Effector memory CD8-positive, alpha-beta T cell (primary cell): ENCODE results near the gene NECAB2.

Experiments
- ATAC-seq: fragments of 150-1000 bp; cut with Tn5 transposase; replicated peaks from 2 replicates; pipeline ENCODE4 v1.10.0; 2021; ENCODE audit warnings: mild to moderate bottlenecking, moderate library complexity
- DNase-seq, 3 experiments: peaks; one replicate each; pipeline ENCODE4 v3.0.0; 2021
- H3K27ac Mint-ChIP-seq, 2 donors: one replicate each; pipeline ENCODE4 v1.8.0; 2022; ENCODE audit warnings: mild to moderate bottlenecking in 2 of 2, mixed read lengths in 2 of 2, moderate library complexity in 2 of 2
- H3K27me3 Mint-ChIP-seq, 2 donors: one replicate each; pipeline ENCODE4 v1.8.0; 2022; ENCODE audit warnings: mixed read lengths in 2 of 2
- H3K36me3 Mint-ChIP-seq: one replicate; pipeline ENCODE4 v1.8.0; 2022; ENCODE audit warnings: mild to moderate bottlenecking, moderate library complexity, mixed read lengths; ENCODE audit not compliant: insufficient read depth
- H3K4me1 Mint-ChIP-seq, 2 donors: one replicate each; pipeline ENCODE4 v1.8.0; 2022; ENCODE audit warnings: low read depth in 2 of 2, mixed read lengths in 2 of 2
- H3K4me3 Mint-ChIP-seq, 2 donors: one replicate each; pipeline ENCODE4 v1.8.0; 2022; ENCODE audit warnings: mild to moderate bottlenecking in 2 of 2, mixed read lengths in 2 of 2, moderate library complexity in 2 of 2
- H3K9me3 Mint-ChIP-seq, 2 donors: one replicate each; pipeline ENCODE4 v1.8.0; 2022; ENCODE audit warnings: mixed read lengths in 2 of 2

Gene NECAB2

DNA sequence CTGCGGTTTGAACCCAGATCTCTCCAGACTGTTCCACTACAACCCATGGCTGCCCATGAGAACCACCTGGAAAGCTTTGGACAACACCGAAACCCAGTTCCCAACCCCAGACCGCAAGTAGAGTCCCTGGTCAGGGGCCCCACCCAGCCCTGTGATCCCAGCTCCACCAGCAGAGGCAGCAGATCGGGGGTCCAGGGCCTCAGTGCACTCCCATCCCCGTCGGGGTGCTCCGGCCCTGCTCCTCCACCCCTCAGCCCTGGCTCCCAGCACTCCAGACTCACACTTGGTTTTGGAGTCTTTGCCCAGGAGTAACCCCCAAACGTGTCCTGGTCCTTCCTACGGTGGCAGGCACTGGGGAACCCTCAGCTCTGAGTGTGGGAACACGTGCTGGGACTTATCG, 35.7 kb upstream of the NECAB2 start:
- DNase-seq (no peak), ATAC-seq (no peak)
- peaks cover 5% of the 10 kb centered on the region for H3K36me3 Mint-ChIP-seq
- H3K27me3 Mint-ChIP-seq = peaks cover 22 to 27% of the 10 kb centered on the region in 2 donors
- no peak overlapping the region for H3K27ac Mint-ChIP-seq
- no peak overlapping the region for H3K4me3 Mint-ChIP-seq
- no peaks in the 10 kb centered on the region for H3K4me1 Mint-ChIP-seq
- no peaks in the 10 kb centered on the region for H3K9me3 Mint-ChIP-seq

DNA sequence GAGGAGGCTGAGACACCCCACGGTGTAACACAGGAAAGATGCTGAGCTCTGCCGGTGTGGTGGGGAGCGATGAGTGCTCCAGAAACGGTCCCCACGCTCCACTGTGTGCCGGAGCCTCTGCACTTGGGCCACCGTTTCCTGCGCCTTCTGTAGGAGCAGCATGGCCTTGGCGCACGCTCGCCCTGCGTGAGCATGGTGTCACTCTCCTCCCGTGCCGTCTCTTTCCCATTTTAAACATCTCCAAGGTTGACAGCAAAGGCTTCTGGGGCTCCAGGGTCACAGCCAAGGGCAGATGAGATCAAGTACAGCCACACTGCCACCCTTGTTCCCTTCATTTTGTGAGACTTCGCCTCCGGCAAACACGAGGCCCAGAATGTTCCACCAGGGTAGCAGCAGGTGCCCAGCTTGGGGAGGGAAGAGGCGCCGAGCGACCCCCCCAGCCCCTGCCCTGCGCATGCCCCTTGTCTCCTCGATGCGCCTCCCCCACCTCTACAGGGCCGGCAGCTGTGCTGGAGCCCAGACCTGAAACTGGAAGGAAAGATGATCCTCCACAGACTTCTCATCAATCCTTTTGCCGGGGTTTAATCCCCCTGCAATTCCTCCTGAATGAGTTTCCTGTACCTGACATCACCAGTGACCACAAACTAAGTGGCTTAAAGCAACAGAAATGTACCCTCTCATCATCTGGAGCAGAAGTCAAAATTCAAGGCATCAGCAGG, 34.9 kb upstream of the NECAB2 start:
- H3K36me3 Mint-ChIP-seq = peaks cover 5% of the 10 kb centered on the region
- no peak overlapping the region for H3K27ac Mint-ChIP-seq
- H3K9me3 Mint-ChIP-seq = no peaks in the 10 kb centered on the region
- ATAC-seq (no peak), DNase-seq (no peak)
- H3K4me3 Mint-ChIP-seq = no peak overlapping the region
- no peaks in the 10 kb centered on the region for H3K4me1 Mint-ChIP-seq
- peaks cover 24 to 27% of the 10 kb centered on the region in 2 donors for H3K27me3 Mint-ChIP-seq

DNA sequence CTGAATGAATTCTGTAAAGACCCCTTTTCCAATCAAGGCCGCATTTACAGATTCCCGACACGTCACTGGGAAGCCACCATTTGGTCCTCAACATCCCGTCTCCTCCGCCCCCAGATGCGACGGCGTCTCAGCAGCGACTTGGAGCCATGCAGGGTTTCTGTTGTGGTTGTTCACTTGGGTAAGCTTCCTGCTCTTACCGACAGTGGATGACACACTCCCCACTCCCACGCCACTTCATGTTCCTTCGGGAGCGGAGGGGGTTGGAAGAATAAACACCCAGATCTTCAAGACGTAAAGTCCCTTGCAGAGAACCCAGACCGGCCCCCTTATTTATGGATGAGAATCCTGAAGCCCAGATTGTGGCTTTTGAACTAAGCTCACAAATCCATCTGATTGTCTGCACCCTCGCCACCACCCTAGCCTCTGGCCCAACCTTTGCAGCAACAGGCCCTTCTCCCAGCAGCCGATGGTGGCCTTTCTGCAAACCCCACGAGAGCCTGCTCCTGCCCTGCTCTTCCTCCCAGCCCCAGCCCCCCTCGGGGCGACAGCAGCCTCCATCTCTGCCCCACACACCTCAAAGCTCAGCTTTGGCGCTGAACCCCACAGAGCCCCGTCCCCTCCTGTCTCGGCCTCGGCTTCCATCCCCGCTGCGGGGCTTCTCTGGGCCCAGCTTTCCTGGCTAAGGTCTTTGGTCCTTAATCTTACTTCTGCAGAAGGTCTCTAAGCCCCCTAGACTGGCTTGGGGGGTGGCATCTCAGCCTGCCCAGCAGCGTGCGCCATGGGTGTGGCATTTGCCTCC, 34.0 kb upstream of the NECAB2 start:
- Mint-ChIP-seq H3K9me3 (no peaks in the 10 kb centered on the region), H3K36me3 (peaks cover 5% of the 10 kb centered on the region), H3K27me3 (peaks cover 24 to 30% of the 10 kb centered on the region in 2 donors), H3K4me1 (no peaks in the 10 kb centered on the region), H3K27ac (no peak overlapping the region), H3K4me3 (no peak overlapping the region)
- ATAC-seq (no peak), DNase-seq (no peak)

DNA sequence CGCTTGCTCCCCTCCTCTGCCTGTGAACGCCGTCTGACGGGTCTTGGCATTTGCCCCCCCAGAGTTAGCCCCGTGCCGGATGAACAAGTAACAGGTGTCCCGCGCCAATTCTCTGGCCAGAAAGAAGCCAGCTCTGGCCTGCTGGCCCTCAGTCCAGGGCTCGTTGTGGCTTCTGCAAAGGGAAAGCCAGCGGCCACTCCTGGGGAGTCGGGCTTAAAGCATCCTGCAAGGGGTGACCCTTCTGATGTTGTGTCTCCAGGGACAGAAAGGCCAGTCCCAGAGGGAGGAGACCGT, 33.4 kb upstream of the NECAB2 start:
- ATAC-seq (no peak), DNase-seq (no peak)
- H3K27ac Mint-ChIP-seq = peak overlapping the region in 1 of 2 donors; percentile 35
- no peaks in the 10 kb centered on the region for H3K9me3 Mint-ChIP-seq
- H3K36me3 Mint-ChIP-seq = peaks cover 5% of the 10 kb centered on the region
- H3K4me1 Mint-ChIP-seq = peaks cover 0 to 2% of the 10 kb centered on the region in 2 donors
- H3K4me3 Mint-ChIP-seq = no peak overlapping the region
- peaks cover 24 to 35% of the 10 kb centered on the region in 2 donors for H3K27me3 Mint-ChIP-seq

DNA sequence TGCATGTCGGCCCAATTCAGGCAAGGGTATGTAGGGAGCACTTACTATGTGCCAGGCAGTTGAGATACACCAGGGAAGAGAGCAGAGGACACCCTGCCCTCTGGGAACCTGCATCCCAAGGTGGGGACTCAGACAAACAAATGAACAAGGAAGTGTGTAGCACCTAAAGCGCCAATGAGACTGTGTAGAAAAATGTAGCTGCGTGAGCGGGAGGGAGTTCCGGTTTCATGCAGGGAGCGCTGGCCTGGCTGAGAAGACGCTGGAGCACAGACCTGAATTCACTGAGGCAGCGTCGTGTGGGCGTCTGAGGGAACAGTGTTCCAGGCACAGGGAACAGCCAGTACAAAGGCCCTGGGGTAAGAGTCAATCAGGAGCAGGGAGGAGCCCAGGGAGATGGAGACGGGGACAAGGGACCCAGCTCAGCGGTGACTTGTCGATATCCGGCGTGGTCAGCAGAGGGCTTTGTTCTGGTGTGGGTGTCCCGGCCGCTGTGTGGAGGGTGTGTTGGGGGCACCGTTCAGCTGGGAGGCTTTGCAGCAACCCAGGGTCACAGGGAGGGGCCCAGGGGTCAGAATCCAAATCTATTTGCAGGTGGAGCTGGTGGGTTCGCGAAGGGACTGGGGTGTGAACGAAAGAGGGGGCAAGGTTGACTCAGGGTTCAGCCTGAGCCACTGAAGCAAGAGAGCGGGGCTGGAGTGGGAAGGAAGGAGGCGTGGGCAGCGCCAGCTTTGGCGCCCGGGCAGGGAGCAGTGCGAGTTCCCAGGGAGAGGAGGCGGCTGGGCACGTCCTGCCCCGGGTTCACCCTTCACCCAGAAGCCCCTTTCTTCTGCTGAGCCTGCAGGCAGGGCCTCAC, 32.8 kb upstream of the NECAB2 start:
- peaks cover 24 to 36% of the 10 kb centered on the region in 2 donors for H3K27me3 Mint-ChIP-seq
- H3K9me3 Mint-ChIP-seq = no peaks in the 10 kb centered on the region
- ATAC-seq (no peak), DNase-seq (no peak)
- H3K36me3 Mint-ChIP-seq = peaks cover 5% of the 10 kb centered on the region
- no peak overlapping the region for H3K4me3 Mint-ChIP-seq
- H3K4me1 Mint-ChIP-seq = peaks cover 0 to 2% of the 10 kb centered on the region in 2 donors
- peak overlapping the region in 1 of 2 donors; percentile 35 for H3K27ac Mint-ChIP-seq

DNA sequence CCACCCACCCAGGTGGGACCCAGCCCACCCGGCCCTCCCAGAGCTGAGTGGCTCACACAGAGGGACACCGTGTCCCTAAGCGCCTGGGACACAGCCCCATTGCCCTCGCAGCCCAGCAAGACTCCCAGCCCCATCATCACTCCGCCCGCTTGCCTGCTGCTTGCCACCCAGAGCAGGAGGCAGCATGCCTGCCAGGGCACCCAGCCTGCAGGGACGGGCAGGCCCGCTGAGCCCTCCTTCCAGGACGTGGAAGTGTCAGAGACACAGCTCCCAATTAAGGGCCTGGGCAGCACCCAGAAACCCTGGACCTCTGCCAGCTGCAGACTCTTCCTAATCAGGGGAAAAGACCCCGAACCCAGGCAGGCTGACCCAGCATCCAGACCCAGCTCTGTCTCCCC, 32.2 kb upstream of the NECAB2 start:
- Mint-ChIP-seq H3K4me3 (no peak overlapping the region), H3K27ac (no peak overlapping the region), H3K36me3 (peaks cover 5% of the 10 kb centered on the region), H3K27me3 (peaks cover 24 to 36% of the 10 kb centered on the region in 2 donors), H3K9me3 (no peaks in the 10 kb centered on the region), H3K4me1 (peaks cover 0 to 2% of the 10 kb centered on the region in 2 donors)
- ATAC-seq = no peak
- no peak for DNase-seq

DNA sequence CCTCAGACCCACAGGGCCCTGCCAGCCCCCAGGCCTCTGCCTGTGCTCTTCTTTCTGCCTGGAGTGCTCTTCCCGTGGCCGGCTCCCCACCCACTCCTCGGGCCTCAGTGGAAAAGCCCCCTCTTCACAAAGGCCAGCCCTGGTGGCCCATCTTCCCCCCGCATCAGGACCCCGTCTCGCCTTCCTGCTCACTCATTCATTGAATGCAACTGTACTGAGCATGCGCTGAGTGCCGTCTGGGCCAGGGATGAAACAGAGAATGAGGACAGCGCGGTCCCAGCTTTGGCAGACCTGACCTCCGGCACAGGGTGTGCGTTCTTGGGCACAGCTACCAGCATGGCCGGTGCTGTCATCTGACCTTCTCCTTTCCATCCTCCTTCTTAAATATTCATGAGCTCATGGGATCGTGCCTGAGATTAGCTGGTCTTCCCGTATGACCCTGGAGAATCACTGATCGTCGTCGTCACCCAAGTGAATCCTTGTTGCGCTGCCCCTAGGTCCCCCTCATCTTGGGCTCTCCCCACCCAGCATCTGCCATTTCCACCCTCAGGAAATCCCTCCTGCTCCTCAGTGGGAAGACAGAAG, 31.4 kb upstream of the NECAB2 start:
- Mint-ChIP-seq H3K27me3 (peaks cover 24 to 36% of the 10 kb centered on the region in 2 donors), H3K36me3 (peaks cover 5% of the 10 kb centered on the region), H3K4me1 (peaks cover 0 to 2% of the 10 kb centered on the region in 2 donors), H3K27ac (no peak overlapping the region), H3K4me3 (no peak overlapping the region), H3K9me3 (no peaks in the 10 kb centered on the region)
- no peak for ATAC-seq
- no peak for DNase-seq

DNA sequence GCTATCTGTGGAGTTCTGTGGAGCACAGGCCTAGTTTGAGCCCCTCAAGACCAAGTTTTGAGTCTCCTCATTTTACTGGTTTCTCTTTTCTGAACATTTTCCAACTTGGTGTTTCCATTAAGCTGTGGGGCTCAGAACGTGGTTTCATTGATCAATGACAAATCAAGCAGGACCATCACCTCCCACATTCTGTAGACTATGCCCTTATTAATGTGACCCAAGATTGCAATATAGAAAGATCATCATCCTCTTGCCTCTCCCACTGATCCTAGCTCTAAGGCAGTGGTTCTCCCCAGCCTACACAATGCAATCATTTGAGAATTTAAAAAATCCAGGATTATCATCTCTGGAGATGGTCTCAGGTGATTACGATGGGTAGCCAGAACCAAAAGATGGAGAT, 30.8 kb upstream of the NECAB2 start:
- Mint-ChIP-seq H3K9me3 (no peaks in the 10 kb centered on the region), H3K27ac (no peak overlapping the region), H3K4me1 (peaks cover 0 to 2% of the 10 kb centered on the region in 2 donors), H3K27me3 (peaks cover 24 to 36% of the 10 kb centered on the region in 2 donors), H3K36me3 (peaks cover 5% of the 10 kb centered on the region), H3K4me3 (no peak overlapping the region)
- no peak for DNase-seq
- no peak for ATAC-seq

DNA sequence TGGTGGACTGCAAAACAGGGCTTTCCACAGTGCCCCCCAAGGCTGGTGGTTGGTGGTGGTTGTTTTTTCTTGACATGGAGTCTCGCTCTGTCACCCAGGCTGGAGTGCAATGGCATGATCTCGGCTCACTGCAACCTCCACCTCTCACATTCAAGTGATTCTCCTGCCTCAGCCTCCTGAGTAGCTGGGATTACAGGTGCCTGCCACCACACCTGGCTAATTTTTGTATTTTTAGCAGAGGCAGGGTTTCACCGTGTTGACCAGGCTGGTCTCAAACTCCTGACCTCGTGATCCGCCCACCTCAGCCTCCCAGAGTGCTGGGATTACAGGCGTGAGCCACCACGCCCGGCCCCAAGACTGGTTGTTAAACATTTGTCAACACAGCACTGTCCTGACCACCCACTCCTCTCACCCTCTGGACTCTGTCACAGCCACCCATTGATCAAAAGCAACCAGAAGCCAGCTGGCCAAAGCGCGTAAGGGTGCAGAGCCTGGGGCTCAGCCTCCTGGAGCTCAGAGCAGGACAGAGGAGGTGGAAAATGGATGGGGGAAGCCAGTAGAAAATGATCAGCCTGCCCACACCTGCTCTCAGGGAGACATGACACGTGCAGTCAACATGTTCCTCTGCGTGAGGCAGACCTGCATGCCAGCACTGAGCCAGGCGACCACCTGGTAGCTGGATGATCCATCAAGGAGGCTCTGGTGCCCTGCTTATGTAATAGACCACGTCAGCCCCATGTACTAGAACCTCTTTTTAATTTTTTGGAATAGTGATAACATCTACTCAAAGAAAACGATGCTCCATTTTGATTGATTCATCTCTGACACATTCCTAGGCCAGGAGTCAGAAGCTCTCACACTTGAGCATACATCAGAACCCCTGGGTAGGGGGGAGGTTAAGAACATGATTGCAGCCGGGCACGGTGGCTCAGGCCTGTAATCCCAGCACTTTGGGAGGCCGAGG, 29.8 kb upstream of the NECAB2 start:
- no peak for DNase-seq
- no peak overlapping the region for H3K4me3 Mint-ChIP-seq
- peaks cover 24 to 44% of the 10 kb centered on the region in 2 donors for H3K27me3 Mint-ChIP-seq
- H3K36me3 Mint-ChIP-seq = peaks cover 5% of the 10 kb centered on the region
- no peak overlapping the region for H3K27ac Mint-ChIP-seq
- no peaks in the 10 kb centered on the region for H3K9me3 Mint-ChIP-seq
- peaks cover 0 to 2% of the 10 kb centered on the region in 2 donors for H3K4me1 Mint-ChIP-seq
- ATAC-seq = no peak

DNA sequence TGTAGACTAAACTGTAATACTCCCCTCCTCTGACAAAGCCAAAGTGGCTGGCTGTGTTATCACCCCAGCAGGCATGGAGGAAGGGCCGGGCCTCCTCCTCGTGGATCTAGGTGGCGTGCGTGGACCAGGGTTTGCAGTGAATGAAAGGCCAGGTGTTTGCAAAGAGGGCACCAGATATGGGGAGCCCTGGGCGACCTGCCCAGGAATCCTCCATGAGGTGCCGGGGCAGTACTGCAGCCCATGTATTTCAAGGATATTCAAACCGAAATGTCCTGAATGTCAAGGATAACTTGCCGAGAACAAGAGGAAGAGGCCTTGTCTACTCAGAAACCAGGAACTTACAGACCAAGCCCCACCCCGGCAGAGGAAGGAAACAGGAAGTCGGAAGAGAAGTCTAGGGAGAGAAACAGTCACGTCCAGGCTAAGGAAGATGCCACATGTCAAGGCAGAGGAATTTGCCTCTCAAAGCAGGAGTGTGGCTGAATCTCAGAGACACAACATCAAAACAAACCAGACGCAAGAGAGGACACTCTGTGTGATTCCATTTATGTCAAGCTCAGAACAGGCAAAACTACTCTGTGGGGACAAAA, 28.7 kb upstream of the NECAB2 start:
- Mint-ChIP-seq H3K4me1 (peaks cover 0 to 2% of the 10 kb centered on the region in 2 donors), H3K36me3 (peaks cover 5% of the 10 kb centered on the region), H3K27me3 (peaks cover 22 to 46% of the 10 kb centered on the region in 2 donors), H3K27ac (no peak overlapping the region), H3K9me3 (no peaks in the 10 kb centered on the region), H3K4me3 (no peak overlapping the region)
- ATAC-seq = no peak
- no peak for DNase-seq

DNA sequence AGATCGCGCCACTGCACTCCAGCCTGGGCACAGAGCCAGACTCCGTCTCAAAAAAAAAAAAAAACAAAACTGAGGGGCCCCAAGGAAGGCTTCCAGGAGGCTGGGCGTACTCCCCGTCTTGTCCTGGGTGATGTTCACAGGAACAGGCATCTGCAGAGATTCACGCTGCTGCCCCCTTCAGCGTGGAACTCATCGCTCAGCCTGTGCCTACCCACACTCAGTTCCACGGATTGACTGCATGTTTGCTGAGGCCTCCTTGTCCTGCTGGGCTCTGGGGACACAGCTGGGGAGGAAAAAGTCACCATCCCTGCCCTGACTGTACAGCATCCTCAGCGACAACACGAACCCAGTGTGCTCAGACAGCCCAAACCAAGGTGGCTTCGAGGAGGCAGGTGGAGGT, 27.9 kb upstream of the NECAB2 start:
- Mint-ChIP-seq H3K9me3 (no peaks in the 10 kb centered on the region), H3K27me3 (peaks cover 14 to 38% of the 10 kb centered on the region in 2 donors), H3K27ac (no peak overlapping the region), H3K4me1 (peaks cover 0 to 2% of the 10 kb centered on the region in 2 donors), H3K4me3 (no peak overlapping the region), H3K36me3 (peaks cover 5% of the 10 kb centered on the region)
- no peak for ATAC-seq
- no peak for DNase-seq
